ENCODE data around the gene GPR87.

Gene GPR87

GRCh38 chr3:151281671-151282324 lies 34.8 kb downstream of the GPR87 start:
- ChIA-PET CTCF (interaction anchor here (0.6 kb wide), 1 partner anchor 53 kb away, joined by 4 read pairs; no protein-coding TSS in a partner anchor), POLR2A (no interaction called here)
- TF ChIP-seq L3MBTL2 (conservative IDR thresholded peaks at IDR 0.05) (no peak), PKNOX1 (IDR thresholded peaks at IDR 0.05) (no peak), ZNF384 (IDR thresholded peaks at IDR 0.05) (no peak)
- no peak for DNase-seq (ENCODE audit: extremely low spot score)

- no peak for DNase-seq (ENCODE audit: extremely low spot score)
- POLR2A ChIA-PET, result no interaction called here
- no peak for TF ChIP-seq ARNT (IDR thresholded peaks at IDR 0.05)
- TF ChIP-seq FOXK2 (IDR thresholded peaks at IDR 0.05), result no peak
- no peak for TF ChIP-seq TARDBP (IDR thresholded peaks at IDR 0.05)
- TF ChIP-seq HDGF (IDR thresholded peaks at IDR 0.05; ENCODE audit: borderline replicate concordance), result no peak
- TF ChIP-seq CTBP1 (IDR thresholded peaks at IDR 0.05; ENCODE audit: borderline replicate concordance), result no peak
- TF ChIP-seq FOXA1 (IDR thresholded peaks at IDR 0.05), result no peak
- TF ChIP-seq ZNF384 (IDR thresholded peaks at IDR 0.05), result no peak
- no peak for TF ChIP-seq LEF1 (IDR thresholded peaks at IDR 0.05; ENCODE audit: borderline replicate concordance)
- CTCF ChIA-PET, result interaction anchor here (1.1 kb wide), 1 partner anchor 50 kb away, joined by 3 read pairs; no protein-coding TSS in a partner anchor
Observed at GRCh38 chr3:151278230-151278629, 38.4 kb downstream of the GPR87 start, which contains the start of gene P2RY14. Gene P2RY14 (minus strand): TSS chr3:151278542. CDS start chr3:151214316, 64,226 bp downstream.

GRCh38 chr3:151276687-151277042 lies 40.0 kb downstream of the GPR87 start:
- CTCF ChIA-PET, result no interaction called here

GRCh38 chr3:151276038-151276686 lies 40.5 kb downstream of the GPR87 start:
- TF ChIP-seq FOXK2 (IDR thresholded peaks at IDR 0.05) (no peak), PKNOX1 (IDR thresholded peaks at IDR 0.05) (no peak), FOXM1 (IDR thresholded peaks at IDR 0.05; ENCODE audit: borderline replicate concordance) (no peak), TARDBP (IDR thresholded peaks at IDR 0.05) (no peak), LEF1 (IDR thresholded peaks at IDR 0.05; ENCODE audit: borderline replicate concordance) (no peak), SP1 (IDR thresholded peaks at IDR 0.05) (no peak), ARNT (IDR thresholded peaks at IDR 0.05) (no peak), ELF4 (IDR thresholded peaks at IDR 0.05) (no peak), NFRKB (IDR thresholded peaks at IDR 0.05) (no peak), BHLHE40 (IDR thresholded peaks at IDR 0.05; ENCODE audit: borderline replicate concordance) (no peak), ZNF384 (IDR thresholded peaks at IDR 0.05) (no peak), FOXA1 (IDR thresholded peaks at IDR 0.05) (no peak), HDGF (IDR thresholded peaks at IDR 0.05; ENCODE audit: borderline replicate concordance) (no peak), SUZ12 (IDR thresholded peaks at IDR 0.05) (no peak), CTBP1 (IDR thresholded peaks at IDR 0.05; ENCODE audit: borderline replicate concordance) (no peak), L3MBTL2 (conservative IDR thresholded peaks at IDR 0.05) (no peak)
- no peak for DNase-seq (ENCODE audit: extremely low spot score)
- ChIA-PET CTCF (no interaction called here), POLR2A (no interaction called here)

More at GRCh38 chr3:151276687-151277042, 40.0 kb downstream of the GPR87 start:
- TF ChIP-seq ELF4 (IDR thresholded peaks at IDR 0.05) (no peak), FOXK2 (IDR thresholded peaks at IDR 0.05) (no peak), HDGF (IDR thresholded peaks at IDR 0.05; ENCODE audit: borderline replicate concordance) (no peak)
- DNase-seq (ENCODE audit: extremely low spot score), result no peak
- POLR2A ChIA-PET, result no interaction called here

GRCh38 chr3:151275091-151275490 lies 41.5 kb downstream of the GPR87 start:
- ChIA-PET CTCF (no interaction called here), POLR2A (no interaction called here)
- DNase-seq (ENCODE audit: extremely low spot score), result no peak
- no peak for TF ChIP-seq FOXK2 (IDR thresholded peaks at IDR 0.05)
- no peak for TF ChIP-seq NFRKB (IDR thresholded peaks at IDR 0.05)
- TF ChIP-seq ARNT (IDR thresholded peaks at IDR 0.05), result no peak
- TF ChIP-seq ELF4 (IDR thresholded peaks at IDR 0.05), result no peak
- TF ChIP-seq SP1 (IDR thresholded peaks at IDR 0.05), result no peak

GRCh38 chr3:151269631-151270030 lies 47.0 kb downstream of the GPR87 start:
- TF ChIP-seq PKNOX1 (IDR thresholded peaks at IDR 0.05), result no peak
- no peak for TF ChIP-seq HDGF (IDR thresholded peaks at IDR 0.05; ENCODE audit: borderline replicate concordance)
- TF ChIP-seq FOXK2 (IDR thresholded peaks at IDR 0.05), result no peak
- TF ChIP-seq TARDBP (IDR thresholded peaks at IDR 0.05), result no peak
- no peak for TF ChIP-seq FOXA1 (IDR thresholded peaks at IDR 0.05)
- no peak for TF ChIP-seq SP1 (IDR thresholded peaks at IDR 0.05)
- no peak for TF ChIP-seq CTBP1 (IDR thresholded peaks at IDR 0.05; ENCODE audit: borderline replicate concordance)
- no peak for TF ChIP-seq ELF4 (IDR thresholded peaks at IDR 0.05)
- TF ChIP-seq ZNF384 (IDR thresholded peaks at IDR 0.05), result no peak
- TF ChIP-seq SUZ12 (IDR thresholded peaks at IDR 0.05), result no peak
- no peak for TF ChIP-seq FOXM1 (IDR thresholded peaks at IDR 0.05; ENCODE audit: borderline replicate concordance)
- POLR2A ChIA-PET, result no interaction called here

More at GRCh38 chr3:151269631-151270030, 47.0 kb downstream of the GPR87 start:
- DNase-seq (ENCODE audit: extremely low spot score), result no peak
- CTCF ChIA-PET, result no interaction called here
